ENCODE results near the gene EN1.

- TF ChIP-seq POLR2A (IDR thresholded peaks at IDR 0.05) (no peak), CTCF (IDR thresholded peaks at IDR 0.05) (no peak), POLR2AphosphoS5 (IDR thresholded peaks at IDR 0.05; ENCODE audit: insufficient read depth in 1 of 2, low read depth in 1 of 2) (no peak)
Measured at GRCh38 chr2:118837067-118837466, 10.4 kb downstream of the EN1 start.

Data from vagina (tissue), 2 donors.